Neural cell (in vitro differentiated cells): ENCODE data around the gene STMP1. TPM values are rescaled to one million over a fixed set of nuclear protein-coding genes. Genes with fewer than 3 reads are reported as not detected.
A peak's percentile ranks its signal among the peaks of the same experiment; 100 is the strongest.

Source experiments
- H2AFZ ChIP-seq: fragments of 200-600, 300-800 bp; sonication (generic), shearing (Covaris generic); 2 replicates; pipeline ENCODE4 v1.6.0; 2014; ENCODE audit warnings: low read depth, mild to moderate bottlenecking, antibody characterized with exemption, low read length, moderate library complexity
- H3F3A ChIP-seq: fragments of 200-600 bp; shearing (Covaris generic); 2 replicates; pipeline ENCODE4 v1.6.1; 2016; ENCODE audit warnings: mild to moderate bottlenecking, moderate library complexity, mixed read lengths, antibody characterized with exemption, low read length; ENCODE audit not compliant: insufficient read depth, poor library complexity, severe bottlenecking
- H3K27ac ChIP-seq: fragments of 200-600, 300-800 bp; sonication (generic), shearing (Covaris generic); 2 replicates; pipeline ENCODE4 v1.5.1; 2014; ENCODE audit warnings: mild to moderate bottlenecking, low read length, moderate library complexity
- H3K27me3 ChIP-seq: fragments of 300-800, 200-600 bp; sonication (generic), shearing (Covaris generic); 2 replicates; pipeline ENCODE4 v1.6.0; 2014; ENCODE audit warnings: mild to moderate bottlenecking, low read depth, low read length, moderate library complexity; ENCODE audit not compliant: insufficient read depth
- H3K36me3 ChIP-seq: fragments of 300-800, 200-600 bp; sonication (generic), shearing (Covaris generic); 2 replicates; pipeline ENCODE4 v1.5.1; 2014; ENCODE audit warnings: mild to moderate bottlenecking, antibody characterized with exemption, low read length, moderate library complexity; ENCODE audit not compliant: insufficient read depth
- H3K4me2 ChIP-seq: fragments of 300-800, 200-600 bp; sonication (generic), shearing (Covaris generic); 2 replicates; pipeline ENCODE4 v1.6.0; 2014; ENCODE audit warnings: mild to moderate bottlenecking, low read length
- H3K4me3 ChIP-seq: fragments of 300-800, 200-600 bp; sonication (generic), shearing (Covaris generic); 2 replicates; pipeline ENCODE4 v1.5.1; 2014; ENCODE audit warnings: mild to moderate bottlenecking, low read length, moderate library complexity
- H3K79me2 ChIP-seq: fragments of 200-600 bp; shearing (Covaris generic); replicated peaks from 2 replicates; pipeline ENCODE4 v1.6.0; 2014; ENCODE audit warnings: mild to moderate bottlenecking, low read length, moderate library complexity; ENCODE audit not compliant: insufficient read depth
- H3K9ac ChIP-seq: fragments of 300-800, 200-600 bp; sonication (generic), shearing (Covaris generic); 2 replicates; pipeline ENCODE4 v1.6.1; 2016; ENCODE audit warnings: mild to moderate bottlenecking, low read length, mixed read lengths
- H3K9me2 ChIP-seq: fragments of 200-600 bp; shearing (Covaris generic); 2 replicates; pipeline ENCODE4 v1.6.1; 2016; ENCODE audit warnings: mild to moderate bottlenecking, low read length, mixed read lengths; ENCODE audit not compliant: insufficient read depth
- H3K9me3 ChIP-seq: fragments of 200-600, 300-800 bp; sonication (generic), shearing (Covaris generic); 2 replicates; pipeline ENCODE4 v1.6.1; 2016; ENCODE audit warnings: mild to moderate bottlenecking, mixed run types, low read length, moderate library complexity, mixed read lengths
- H4K20me1 ChIP-seq: fragments of 200-600 bp; shearing (Covaris generic); 2 replicates; pipeline ENCODE4 v1.6.1; 2016; ENCODE audit warnings: mild to moderate bottlenecking, mixed run types; ENCODE audit not compliant: insufficient read depth
- EP300 ChIP-seq: fragments of 450-650 bp; conservative IDR thresholded peaks from 2 replicates; pipeline ENCODE4 v1.6.1; 2014; ENCODE audit warnings: antibody characterized with exemption, mild to moderate bottlenecking, moderate library complexity; ENCODE audit not compliant: poor library complexity, severe bottlenecking
- EZH2 ChIP-seq: fragments of 200-600, 300-800 bp; shearing (Covaris generic), sonication (generic); IDR thresholded peaks from 2 replicates; pipeline ENCODE4 v1.6.1; 2014; ENCODE audit warnings: antibody characterized with exemption, low read length, borderline replicate concordance, mild to moderate bottlenecking; ENCODE audit not compliant: insufficient read depth, poor library complexity, severe bottlenecking
- MXI1 ChIP-seq: fragments of 450-650 bp; conservative IDR thresholded peaks from 2 replicates; pipeline ENCODE4 v1.6.1; 2014; ENCODE audit warnings: antibody characterized with exemption, mild to moderate bottlenecking; ENCODE audit not compliant: poor library complexity, severe bottlenecking
- POLR2AphosphoS5 ChIP-seq: IDR thresholded peaks from 2 replicates; pipeline ENCODE4 v1.6.1; 2012
- RAD21 ChIP-seq: fragments of 450-650 bp; conservative IDR thresholded peaks from 2 replicates; pipeline ENCODE4 v1.6.1; 2014; ENCODE audit warnings: antibody characterized with exemption, mild to moderate bottlenecking, moderate library complexity
- SMC3 ChIP-seq: fragments of 450-650 bp; conservative IDR thresholded peaks from 2 replicates; pipeline ENCODE4 v1.6.1; 2014; ENCODE audit warnings: antibody characterized with exemption, mild to moderate bottlenecking, moderate library complexity; ENCODE audit not compliant: poor library complexity
- TAF1 ChIP-seq: IDR thresholded peaks from 2 replicates; pipeline ENCODE4 v1.6.1; 2012; ENCODE audit warnings: low read depth
- polyA plus RNA-seq: library from polyadenylated mRNA; depleted of rRNA; stranded (reverse); fragments of >200 nt; gene quantifications from 2 replicates; pipeline ENCODE4 v1.2.3, GENCODE V29; 2014
- TF ChIP-seq, protein P1 (sequence below): fragments of 450-650 bp; IDR thresholded peaks from 2 replicates; pipeline ENCODE4 v1.5.1; 2014; ENCODE audit warnings: antibody characterized with exemption, mild to moderate bottlenecking, moderate library complexity; ENCODE audit not compliant: poor library complexity, severe bottlenecking
- TF ChIP-seq, protein P2 (sequence below): IDR thresholded peaks from 2 replicates; pipeline ENCODE4 v1.6.1; 2012; ENCODE audit warnings: borderline replicate concordance

Gene STMP1
- polyA plus RNA-seq, 1 donor from 2014 or later: 81.6 TPM

DNA sequence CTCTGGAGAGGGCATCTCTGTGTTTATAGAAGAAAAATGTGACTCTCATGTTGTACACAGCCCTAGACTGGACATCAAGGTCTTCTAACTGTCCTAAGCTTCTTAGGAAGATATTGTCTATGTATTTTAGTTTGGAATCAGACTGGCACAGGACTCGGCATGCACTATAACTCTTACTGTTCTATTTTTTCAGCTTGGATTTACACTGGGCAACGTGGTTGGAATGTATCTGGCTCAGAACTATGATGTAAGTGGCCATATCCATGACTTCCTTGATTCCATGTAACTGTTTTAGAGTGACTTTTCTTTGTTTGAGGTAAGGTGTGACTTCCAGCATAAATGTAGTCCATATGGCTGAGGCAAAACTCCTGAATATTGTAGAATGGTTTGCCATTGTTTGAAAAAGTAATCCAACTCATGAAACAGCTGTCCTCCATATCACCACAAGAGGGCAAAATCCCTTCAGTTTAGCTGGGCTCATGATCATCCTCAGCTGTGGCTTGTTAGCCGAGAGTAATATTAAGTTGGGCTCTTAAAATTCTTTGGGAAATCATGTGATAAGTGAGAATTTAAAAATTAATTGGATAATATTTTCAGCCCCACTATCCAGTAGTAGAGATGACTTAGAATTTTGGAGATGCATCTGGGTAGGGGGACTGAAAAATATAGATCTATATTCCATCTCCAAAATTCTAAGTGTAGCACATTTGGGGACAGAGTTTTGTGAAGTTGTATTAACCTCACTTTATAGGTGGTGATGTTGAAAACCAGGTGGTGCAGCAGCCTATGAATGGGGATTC lies 10.4 kb downstream of the STMP1 start:
- Histone ChIP-seq H3F3A (no peaks in the 10 kb centered on the region), H3K9ac (no peak overlapping the region), H2AFZ (no peak overlapping the region), H3K27me3 (no peaks in the 10 kb centered on the region), H3K9me3 (no peaks in the 10 kb centered on the region), H4K20me1 (no peaks in the 10 kb centered on the region), H3K79me2 (peaks cover 44% of the 10 kb centered on the region), H3K4me2 (no peak overlapping the region), H3K27ac (no peak overlapping the region), H3K9me2 (no peaks in the 10 kb centered on the region), H3K36me3 (peaks cover 8% of the 10 kb centered on the region), H3K4me3 (no peak overlapping the region)
- no peak for TF ChIP-seq POLR2AphosphoS5
- TF ChIP-seq RAD21: peak; percentile 78
- TF ChIP-seq EP300: no peak
- TF ChIP-seq, protein P1, sequence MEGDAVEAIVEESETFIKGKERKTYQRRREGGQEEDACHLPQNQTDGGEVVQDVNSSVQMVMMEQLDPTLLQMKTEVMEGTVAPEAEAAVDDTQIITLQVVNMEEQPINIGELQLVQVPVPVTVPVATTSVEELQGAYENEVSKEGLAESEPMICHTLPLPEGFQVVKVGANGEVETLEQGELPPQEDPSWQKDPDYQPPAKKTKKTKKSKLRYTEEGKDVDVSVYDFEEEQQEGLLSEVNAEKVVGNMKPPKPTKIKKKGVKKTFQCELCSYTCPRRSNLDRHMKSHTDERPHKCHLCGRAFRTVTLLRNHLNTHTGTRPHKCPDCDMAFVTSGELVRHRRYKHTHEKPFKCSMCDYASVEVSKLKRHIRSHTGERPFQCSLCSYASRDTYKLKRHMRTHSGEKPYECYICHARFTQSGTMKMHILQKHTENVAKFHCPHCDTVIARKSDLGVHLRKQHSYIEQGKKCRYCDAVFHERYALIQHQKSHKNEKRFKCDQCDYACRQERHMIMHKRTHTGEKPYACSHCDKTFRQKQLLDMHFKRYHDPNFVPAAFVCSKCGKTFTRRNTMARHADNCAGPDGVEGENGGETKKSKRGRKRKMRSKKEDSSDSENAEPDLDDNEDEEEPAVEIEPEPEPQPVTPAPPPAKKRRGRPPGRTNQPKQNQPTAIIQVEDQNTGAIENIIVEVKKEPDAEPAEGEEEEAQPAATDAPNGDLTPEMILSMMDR: peak; percentile 80
- peak; percentile 85 for TF ChIP-seq SMC3

DNA sequence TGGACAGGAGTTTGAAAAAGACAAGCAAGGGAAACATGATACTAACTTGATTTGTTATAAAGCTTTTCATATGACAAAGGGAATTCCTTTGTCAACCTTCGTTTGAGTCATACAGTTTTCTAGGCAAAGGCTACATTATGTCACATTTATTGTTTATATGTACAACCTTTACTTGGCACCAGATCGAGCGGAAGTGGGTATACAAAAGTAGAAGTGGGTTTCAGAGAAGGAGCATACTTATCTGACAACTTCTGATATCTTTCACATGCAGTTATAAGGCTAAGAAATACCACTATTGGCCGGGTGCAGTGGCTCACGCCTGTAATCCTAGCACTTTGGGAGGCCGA lies 11.0 kb downstream of the STMP1 start:
- Histone ChIP-seq H3K27ac (no peak overlapping the region), H3K4me2 (no peak overlapping the region), H3K27me3 (no peaks in the 10 kb centered on the region), H3K79me2 (peaks cover 38% of the 10 kb centered on the region), H3K9ac (no peak overlapping the region), H4K20me1 (no peaks in the 10 kb centered on the region), H3K4me3 (no peak overlapping the region), H2AFZ (no peak overlapping the region), H3K9me2 (no peaks in the 10 kb centered on the region), H3F3A (no peaks in the 10 kb centered on the region), H3K36me3 (peaks cover 8% of the 10 kb centered on the region), H3K9me3 (no peaks in the 10 kb centered on the region)
- TF ChIP-seq RAD21: no peak
- TF ChIP-seq MXI1: no peak
- no peak for TF ChIP-seq TAF1
- no peak for TF ChIP-seq SMC3
- no peak for TF ChIP-seq EP300
- TF ChIP-seq, protein P1: no peak
- TF ChIP-seq, protein P2, sequence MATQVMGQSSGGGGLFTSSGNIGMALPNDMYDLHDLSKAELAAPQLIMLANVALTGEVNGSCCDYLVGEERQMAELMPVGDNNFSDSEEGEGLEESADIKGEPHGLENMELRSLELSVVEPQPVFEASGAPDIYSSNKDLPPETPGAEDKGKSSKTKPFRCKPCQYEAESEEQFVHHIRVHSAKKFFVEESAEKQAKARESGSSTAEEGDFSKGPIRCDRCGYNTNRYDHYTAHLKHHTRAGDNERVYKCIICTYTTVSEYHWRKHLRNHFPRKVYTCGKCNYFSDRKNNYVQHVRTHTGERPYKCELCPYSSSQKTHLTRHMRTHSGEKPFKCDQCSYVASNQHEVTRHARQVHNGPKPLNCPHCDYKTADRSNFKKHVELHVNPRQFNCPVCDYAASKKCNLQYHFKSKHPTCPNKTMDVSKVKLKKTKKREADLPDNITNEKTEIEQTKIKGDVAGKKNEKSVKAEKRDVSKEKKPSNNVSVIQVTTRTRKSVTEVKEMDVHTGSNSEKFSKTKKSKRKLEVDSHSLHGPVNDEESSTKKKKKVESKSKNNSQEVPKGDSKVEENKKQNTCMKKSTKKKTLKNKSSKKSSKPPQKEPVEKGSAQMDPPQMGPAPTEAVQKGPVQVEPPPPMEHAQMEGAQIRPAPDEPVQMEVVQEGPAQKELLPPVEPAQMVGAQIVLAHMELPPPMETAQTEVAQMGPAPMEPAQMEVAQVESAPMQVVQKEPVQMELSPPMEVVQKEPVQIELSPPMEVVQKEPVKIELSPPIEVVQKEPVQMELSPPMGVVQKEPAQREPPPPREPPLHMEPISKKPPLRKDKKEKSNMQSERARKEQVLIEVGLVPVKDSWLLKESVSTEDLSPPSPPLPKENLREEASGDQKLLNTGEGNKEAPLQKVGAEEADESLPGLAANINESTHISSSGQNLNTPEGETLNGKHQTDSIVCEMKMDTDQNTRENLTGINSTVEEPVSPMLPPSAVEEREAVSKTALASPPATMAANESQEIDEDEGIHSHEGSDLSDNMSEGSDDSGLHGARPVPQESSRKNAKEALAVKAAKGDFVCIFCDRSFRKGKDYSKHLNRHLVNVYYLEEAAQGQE: no peak
- TF ChIP-seq EZH2: no peak
- no peak for TF ChIP-seq POLR2AphosphoS5
